ENCODE data around the gene TPM1.
A peak's percentile ranks its signal among the peaks of the same experiment; 100 is the strongest.

Gene TPM1

DNA sequence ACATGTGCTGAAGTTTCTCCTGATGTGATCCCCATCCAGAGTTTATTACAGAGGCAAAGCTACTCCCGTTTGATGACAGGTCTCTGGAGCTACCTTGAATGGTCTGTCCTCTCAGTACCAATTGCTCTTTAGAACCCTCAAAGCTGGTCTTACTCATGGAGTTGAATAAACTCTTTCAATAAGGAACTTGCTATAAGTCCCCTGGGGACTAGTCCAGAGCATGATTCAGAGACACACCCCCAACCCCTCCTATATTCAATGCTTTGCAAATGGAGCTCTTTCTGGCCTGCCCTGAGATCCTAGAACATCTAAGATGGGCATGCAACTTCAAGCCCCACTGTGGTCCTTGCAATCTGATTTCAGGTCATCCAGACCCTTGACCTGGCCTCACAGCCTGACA is 23.9 kb upstream of the TPM1 start:
- no peak for DNase-seq

DNA sequence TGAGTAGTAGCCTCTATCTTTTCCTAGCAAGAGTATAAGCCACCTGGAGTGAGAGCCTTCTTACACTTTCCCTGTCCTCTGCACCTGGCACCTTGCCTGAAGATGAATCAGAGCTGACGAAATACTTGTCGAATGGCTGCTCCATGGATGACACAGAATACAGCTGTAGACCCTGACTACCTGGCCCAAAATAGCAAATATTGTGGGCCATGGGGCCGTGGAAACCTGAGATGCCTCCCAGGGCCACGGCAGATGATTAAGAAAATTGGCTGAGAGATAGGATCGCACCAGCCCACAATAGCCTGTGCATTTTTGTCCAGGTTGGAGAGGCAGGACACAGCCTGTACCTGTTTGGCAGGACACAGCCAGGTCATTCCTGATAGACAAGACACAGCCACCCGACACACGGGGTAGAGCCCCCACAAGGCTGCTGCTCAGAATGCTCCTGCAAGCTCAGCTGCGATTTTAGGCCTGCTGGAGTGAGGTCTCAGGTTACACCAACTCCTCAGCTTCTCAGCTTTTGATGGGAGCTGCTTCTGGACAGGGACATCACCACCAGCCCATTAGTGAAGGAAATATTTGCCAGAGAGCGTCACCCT is 22.9 kb upstream of the TPM1 start:
- DNase-seq: peak; percentile 14 to 76

DNA sequence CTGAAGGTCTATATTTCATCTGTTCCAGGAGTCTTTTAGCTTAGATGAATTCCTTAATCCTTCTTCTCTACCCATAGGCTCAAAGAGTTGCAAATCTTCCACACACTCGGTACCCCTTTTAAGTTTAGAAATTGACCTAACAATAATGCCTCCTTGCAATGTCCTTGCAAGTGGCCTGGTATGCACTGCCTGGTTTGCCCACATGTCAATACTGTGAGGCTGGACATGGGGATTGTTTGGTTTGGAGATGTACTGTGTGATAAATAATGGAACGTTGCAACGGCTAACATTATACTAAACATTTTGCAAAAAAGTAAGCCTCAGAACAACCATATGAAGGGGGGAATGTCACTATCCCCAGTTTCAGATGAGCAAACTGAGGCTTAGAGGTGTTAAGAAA is 22.4 kb upstream of the TPM1 start:
- DNase-seq: no peak

DNA sequence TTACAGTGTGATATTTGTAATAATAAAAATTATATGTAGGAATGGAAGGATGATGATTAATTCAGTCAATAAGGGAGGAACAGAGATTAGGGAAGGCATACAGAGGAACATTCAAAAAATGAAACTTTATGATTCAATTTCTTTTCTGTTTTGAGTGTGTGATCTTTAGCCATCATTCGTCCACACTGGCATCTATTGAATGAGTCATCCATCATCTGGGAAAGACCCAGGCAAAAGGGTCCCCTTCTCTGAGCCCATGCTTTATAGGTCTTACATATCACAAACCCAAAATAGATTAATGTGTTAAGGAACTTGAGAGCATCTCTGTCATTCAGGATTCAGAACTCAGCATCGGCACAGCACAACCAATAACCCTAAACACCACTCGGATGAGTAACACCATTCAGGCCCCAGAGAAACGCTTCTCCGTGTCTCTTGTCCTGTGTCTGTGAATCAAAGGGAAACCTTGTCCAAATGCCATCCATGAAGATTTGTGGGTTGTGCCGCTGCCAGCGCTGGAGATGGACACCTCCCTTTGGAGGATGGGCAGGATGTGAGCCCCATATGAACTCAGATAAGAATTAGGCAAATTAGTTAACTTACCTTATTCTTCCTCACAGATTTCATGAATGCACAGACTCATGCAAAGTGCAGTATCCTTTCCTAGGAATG is 21.7 kb upstream of the TPM1 start:
- DNase-seq: no peak

DNA sequence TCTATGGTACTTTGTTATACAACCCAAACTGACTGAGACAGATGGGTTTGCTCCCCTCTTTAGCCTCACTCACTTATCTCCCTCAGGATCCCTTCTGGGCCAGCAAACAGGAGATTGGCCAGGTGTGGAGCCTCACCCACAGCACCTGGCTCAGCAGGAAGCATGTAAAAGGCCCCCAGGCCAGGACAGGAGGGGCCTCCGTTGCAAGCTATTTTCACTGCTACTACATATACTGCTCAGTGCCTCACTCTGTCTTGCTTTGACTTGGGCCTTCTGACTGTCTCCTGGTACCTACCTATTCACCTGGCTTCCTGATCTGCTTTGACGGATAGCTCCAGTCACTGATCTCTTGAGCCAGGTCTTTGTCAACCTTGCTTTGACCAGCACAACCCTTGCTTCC is 20.4 kb upstream of the TPM1 start:
- DNase-seq: no peak

DNA sequence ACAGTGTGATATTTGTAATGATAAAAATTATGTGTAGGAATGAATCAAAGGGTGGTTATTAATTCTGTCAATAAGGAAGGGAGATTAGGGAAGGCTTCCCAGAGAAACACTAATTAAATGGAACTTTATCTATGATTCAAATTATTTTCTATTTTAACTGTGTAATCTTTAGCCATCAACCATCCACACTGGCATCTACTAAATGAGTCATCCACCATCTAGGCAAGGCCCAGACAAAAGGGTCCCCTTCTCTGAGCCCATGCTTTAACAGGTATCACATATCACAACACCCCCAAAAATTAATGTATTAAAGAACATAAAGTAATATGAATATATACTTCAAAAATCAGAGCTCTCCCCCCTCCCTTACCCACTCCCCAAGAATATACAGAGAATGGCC is 19.9 kb upstream of the TPM1 start:
- no peak for DNase-seq

DNA sequence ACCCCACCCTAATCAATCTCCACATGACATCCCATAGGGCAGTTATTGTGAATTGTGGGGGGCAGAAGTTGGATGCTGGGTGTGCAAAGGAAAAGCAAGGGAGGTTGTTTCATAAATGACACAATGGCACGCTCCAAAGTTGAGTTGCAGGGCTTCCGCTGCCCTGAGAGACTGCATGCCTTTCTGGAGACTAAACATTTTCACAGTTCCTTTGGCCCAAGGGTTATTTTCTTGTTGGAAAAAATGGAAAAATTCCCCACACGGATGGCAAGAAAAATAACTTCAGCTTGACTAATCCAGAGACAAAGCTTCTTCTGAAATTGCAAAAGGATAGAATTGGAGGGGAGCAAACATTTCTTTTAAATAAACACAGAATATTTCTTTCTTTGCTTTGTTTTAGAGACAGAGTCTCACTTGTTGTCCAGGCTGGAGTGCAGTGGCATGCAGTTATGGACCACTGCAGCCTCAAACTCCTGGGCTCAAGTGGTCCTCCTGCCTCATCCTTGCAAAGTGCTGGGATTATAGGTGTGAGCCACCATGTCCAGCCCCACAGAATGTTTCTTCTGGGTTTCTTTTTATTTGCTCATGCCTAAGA is 19.1 kb upstream of the TPM1 start:
- DNase-seq: no peak

DNA sequence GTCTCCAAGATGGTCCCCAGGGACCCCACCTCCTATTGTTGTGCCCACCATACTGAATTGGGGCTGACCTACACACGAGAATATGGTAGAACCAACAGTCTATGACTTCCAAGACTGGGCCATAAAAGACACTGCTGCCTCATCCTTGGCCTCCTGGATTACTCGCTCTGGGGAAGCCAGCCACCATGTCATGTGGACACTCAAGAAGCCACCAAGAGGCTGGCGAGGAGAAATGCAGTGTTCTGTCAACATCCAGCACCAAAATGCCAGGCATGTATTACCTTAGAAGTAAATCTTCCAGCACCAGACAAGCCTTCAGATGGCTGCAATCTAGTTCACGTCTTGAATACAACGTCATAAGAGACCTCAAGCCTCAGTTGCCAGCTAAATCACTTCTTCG is 17.1 kb upstream of the TPM1 start:
- DNase-seq: no peak

DNA sequence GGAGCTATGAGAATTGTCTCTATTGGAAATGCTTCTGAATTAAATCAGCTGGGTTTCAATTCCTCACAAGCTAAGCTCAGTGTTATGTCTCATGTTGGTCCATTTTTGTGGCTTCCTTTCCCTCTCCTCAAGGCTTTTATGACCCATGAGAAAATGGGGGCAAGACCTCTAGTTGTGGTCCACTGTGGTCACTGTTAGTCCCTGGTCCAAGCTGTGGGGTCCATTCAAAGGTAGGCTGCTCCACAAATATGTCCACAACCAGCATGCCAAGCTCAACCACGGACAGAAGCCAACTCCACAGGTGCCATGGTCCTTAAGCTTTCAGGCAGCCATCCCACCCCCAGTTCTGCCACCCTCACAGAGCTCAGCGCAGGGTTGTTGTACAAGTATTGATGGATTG is 14.9 kb upstream of the TPM1 start:
- DNase-seq: no peak

DNA sequence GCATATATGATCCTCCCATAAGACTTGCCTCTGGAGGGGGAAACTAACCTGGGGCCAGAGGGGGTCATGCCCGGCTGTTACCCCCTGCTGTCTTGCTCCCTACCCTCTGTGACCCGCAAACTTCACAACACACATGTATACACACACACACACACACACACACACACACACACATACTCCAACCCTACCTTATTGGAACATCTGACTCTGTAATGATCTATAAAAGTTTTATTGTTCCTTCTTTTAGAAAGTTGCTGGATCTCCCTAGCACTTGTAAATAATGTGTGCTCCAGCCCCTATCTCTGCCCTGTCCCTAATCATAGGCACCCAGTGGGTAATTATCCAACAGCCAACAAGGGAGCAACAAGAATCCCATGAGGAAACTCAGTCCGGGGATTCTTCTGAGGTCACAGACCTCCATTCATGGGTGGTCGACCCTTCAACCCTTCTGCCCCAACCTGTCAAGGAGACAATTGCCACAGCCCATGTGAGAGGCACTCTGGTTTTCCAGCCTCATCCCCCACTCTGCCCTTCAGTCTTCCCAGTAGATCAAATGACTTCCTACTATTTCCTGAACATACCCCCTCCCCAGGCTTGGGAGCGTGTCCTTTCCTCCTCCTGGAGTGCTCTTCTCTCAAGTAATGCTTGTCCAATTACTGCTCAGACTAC is 14.0 kb upstream of the TPM1 start:
- DNase-seq: peak in 1 of 2 experiments; percentile 42

DNA sequence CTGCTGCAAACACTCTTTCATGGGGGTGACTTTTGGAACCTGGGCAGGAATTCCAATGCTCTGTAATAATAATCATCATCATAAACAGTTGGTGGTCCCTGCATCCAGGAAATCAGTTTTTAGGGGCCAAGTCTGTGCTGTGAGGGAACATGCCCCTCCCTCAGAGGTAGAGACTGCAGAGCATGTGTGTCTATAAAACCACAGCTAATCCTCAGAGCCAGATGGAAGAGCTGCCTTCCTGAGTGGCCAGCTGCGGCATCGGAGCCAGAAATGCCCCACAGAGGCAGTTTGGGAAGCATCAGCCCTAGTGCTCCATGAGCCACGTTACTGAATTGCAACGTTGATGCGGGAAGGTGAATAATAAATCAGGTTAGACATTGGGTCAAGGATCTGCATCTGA is 12.9 kb upstream of the TPM1 start:
- DNase-seq: peak; percentile 85 to 96

DNA sequence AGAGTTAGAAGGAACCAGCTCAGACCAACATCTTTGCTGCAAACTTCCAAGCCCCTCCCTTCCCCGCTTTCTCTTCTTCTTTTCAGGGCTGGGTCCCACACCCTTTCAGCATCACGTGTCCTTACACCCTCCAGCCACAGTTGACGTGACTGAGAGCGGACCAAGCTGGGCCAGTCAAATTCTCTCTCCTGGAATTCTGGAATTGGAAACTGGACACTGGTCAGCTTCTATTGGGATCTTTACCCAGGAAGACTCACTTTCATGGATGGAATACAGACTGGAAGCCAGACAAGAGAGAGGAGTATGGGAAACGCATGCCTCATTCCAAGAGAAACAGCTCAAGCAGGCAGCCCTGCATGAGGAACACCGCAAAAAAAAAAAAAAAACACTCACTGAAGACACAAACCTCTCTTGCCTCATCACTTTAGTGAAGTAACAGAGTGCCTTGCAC is 12.4 kb upstream of the TPM1 start:
- DNase-seq: peak; percentile 85 to 87

DNA sequence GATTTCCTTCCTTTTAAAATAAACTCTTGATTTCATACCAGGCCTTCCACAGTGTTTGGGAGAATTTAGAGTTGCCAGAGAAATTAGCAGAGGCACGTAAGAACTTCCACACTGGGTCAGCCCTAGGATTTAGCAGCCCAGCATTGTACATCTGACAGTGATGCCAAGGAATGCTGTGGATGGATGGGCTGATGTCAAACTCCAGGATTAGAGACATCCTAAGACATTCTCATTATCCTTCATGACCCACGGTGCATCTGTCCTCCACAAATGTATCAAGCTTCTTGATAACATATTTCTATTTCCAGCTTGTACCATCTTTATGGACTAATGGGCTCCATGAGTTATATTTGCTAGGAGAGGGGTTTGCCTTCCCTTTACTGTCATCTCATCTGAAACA is 8.0 kb upstream of the TPM1 start:
- no peak for DNase-seq

DNA sequence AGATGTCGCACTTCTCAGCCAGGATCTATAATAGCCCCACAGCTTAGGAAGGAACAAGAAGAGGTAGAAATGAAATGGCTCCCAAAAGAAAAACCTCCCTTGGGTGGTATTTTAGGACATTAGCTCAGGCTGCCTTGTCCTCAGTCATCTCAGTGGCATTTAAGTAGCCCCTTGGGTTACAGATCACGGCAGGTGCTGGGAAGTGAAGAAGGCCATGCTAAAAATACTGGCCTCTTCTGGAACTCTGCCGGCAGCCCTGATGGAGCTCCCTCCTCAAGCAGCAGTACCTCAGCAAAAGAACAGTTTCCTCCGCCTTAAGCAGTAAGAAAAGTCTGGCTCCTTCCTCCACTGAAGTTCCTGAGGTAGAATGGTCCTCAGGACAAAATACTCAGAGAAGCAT is 7.3 kb upstream of the TPM1 start:
- DNase-seq: no peak

DNA sequence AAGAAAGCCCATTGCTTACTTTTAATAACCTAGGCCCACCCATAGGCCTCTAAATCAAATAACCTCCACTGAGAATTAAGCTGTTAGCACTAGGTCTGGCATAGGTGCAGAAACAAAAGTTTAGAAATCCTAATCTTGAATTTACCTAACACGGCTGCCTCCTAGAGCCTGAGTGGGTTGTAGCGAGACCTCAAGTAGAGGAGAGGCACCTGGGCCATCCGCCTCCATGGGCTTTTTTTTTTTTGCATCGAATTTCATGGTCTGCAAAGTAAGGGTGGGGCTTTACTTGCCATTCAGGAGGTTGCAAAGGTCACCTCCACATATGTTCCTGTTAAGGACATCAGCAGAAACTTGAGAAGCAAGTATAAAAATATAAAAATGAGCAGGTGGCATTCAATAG is 6.6 kb upstream of the TPM1 start:
- DNase-seq: peak in 1 of 2 experiments; percentile 41

DNA sequence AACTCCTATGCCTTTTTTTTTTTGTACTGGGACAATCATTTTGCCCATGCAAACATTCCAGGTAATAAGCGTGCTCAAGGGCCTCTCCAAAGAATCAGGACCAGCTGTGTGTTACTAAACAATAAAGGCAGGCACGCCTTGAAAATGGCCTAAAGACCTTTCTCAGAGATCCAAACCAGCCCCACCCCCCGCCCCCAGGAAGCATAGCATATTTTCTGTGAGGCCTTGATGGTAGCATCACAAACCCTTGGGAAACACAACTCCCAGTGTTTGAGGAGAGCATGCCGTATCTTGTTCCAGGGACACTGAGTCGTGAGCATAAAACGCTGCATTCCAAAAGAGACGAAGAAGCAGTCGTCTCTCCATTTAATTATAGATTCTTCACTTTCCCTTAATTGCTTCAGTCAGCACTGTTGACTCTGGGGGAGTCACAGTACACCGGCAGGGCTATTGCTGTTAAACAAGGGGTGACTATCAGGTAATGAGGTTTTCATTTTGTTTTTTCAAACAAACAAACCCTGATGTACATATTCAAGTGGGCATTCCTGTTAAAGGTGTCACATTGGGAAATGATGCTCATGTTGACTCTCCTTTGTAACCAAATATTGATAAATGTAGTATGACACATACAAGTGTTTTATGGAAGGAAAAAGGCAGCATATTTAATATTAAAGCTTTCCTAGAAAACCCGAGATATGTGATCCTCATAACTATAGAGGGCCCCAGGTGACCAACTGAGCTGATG is 4.4 kb upstream of the TPM1 start:
- peak in 1 of 2 experiments; percentile 15 for DNase-seq

DNA sequence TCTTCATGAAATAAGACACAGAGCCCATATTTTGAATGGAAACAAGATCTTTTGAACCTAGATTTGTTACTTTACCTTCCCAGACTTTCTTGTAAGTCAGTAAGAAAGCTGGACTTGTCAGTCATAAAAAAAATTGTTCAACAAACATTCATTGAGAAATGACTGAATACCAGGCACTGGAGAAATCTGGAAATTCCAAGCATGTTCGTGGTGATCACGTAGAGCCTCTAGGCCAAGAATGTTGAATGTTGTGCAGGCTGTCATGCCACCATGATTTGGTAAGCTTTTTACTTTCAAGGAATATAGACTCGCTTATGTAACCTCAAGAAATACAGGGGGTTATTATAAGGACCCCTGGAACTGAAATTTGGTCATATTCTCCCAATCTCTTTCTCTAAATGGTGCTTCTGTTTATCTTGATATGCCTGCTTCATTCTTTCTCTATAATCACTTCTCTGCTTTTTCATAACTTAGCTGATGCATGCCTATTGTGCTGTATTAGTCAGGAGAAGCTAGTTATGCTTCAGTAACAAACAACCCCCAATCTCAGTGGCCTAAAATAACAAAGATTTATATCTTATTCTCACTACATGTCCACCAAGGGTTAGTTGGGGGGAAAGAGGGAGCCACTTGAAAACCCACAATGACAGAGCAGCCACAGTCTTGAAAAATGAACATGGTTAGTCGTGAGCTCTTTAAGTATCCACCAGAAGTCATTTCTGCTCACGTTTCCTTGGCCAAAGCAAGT is 3.4 kb upstream of the TPM1 start:
- no peak for DNase-seq

DNA sequence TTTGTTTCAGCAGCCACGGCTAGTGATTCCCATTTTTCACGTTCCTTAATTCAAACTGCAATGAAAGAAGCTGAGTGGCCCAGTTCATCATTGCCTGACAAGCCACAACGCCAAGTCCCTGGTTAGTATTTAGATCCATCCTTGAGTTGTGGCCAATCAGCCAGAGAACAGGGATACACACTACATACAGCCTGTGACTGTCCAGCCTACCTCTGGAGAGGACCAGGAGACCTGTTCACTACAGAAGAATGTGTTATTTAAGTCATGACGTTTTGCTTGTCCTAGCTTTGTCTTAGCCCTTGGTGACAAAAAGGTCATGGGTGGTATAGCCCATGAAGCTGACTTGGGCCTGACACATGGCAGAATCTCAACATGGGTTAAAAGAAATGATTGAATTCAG is 2.7 kb upstream of the TPM1 start:
- no peak for DNase-seq

DNA sequence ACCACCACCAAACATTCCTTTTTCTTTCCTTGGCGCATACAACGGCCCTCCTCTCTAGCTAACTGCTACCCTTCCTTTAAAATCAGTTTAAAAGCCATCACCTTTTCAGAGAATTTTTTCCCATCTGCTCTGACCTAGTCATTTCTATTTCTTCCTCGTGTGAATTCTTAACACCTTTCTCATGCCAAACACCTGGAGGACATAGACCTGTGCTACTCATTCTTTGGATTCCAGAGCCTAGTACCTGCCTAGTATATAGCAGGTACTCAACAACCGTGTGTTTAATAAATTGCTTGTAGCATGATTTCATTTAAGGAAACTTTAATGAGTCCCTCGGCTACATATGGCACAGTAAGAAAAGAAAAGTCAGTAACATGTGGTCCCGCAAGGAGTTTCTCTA is 2.0 kb upstream of the TPM1 start:
- no peak for DNase-seq

DNA sequence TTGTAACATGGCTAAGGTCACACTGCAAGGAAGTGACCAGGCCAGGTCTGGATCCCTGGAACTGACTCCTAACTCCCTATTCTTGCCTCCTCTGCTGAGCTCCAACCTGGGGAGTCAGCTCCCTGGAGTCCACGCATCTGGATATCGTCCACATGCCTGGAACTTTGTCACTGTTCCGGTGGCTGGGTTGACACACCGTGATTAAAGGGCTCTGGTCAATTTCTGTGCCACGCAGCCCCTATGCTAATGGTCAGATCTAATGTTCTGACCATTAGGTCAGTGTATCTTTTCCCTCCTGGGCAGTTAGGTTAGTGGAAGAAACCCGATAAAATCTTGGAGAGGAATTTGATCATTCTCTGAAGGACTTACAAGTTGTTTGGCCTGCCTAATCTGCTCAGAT is 1.6 kb upstream of the TPM1 start:
- DNase-seq: no peak

DNA sequence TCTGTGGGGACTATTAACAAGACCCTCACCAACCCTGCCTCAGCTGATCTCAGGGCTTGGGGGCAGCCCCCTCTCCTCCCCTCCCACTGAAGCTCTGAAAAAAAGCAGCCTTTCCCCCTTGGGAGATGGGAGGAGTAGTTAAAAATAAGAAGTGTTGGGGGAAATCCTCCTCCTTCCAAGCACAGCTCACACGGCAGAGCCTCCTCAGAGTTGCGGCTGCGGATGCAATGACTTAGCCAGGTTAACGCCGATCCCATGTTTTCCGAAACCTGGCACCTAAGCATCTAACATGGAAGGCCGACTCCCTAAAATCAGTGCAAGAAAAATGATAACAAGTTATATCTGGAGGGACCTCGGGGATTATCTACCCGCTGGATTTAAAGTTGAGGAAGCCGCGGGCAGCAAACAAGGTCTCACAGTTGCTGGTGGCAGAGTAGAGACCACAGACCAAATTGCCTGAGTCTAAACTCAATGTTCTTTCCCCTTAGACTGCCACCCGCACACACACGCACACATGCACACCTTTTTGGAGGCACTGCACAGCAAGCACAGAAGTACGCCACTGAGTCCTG is 1.1 kb upstream of the TPM1 start:
- DNase-seq: no peak

DNA sequence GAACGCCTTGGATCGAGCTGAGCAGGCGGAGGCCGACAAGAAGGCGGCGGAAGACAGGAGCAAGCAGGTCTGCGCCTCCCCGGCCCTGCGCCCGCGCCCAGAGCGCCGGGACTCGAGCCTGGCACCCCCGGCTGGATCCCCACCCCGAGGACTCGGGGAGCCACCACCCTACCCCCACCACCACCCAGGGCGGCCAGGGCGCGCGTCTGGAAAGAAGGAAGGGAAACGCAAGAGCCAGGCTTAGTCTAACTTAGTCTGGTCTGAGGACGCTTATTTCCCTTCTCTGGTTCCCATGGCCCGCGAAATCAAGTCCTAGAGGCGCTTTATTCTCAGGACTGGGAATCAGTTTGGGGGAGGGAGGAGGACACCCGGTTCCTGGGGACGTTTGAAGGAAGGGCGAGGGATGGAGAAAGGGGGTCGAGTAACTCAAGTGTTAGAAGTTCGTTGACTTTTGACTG is 359 bp downstream of the TPM1 start:
- peak in 1 of 2 experiments; percentile 44 for DNase-seq

Data from NCI-H524 (cell line).